Activated naive CD4-positive, alpha-beta T cell treated with anti-CD3 and anti-CD28 coated beads, Interleukin-2, amount 10 ng/mL, durations not matched to agents 7 days and 5 days (primary cell): ENCODE results near the gene YLPM1.
A peak's percentile ranks its signal among the peaks of the same experiment; 100 is the strongest.

ENCODE experiments used
- CTCF ChIA-PET: fragments of 350-600 bp; sonication (Branson Sonifier 250); formaldehyde crosslinking; loops from one replicate; lab custom pipeline; 2021; ENCODE audit warnings: antibody characterized with exemption; lab: Charles Lee
- DNase-seq: peaks from one replicate; pipeline ENCODE4 v3.0.0-alpha.2; 2020
- H3K27ac Mint-ChIP-seq: one replicate; pipeline ENCODE4 v1.8.0; 2021; ENCODE audit warnings: mild to moderate bottlenecking, moderate library complexity, mixed read lengths
- H3K27me3 Mint-ChIP-seq: one replicate; pipeline ENCODE4 v1.8.0; 2021; ENCODE audit warnings: mild to moderate bottlenecking, mixed read lengths
- H3K36me3 Mint-ChIP-seq: one replicate; pipeline ENCODE4 v1.8.0; 2021; ENCODE audit warnings: mixed read lengths
- H3K4me1 Mint-ChIP-seq: one replicate; pipeline ENCODE4 v1.8.0; 2021; ENCODE audit warnings: mixed read lengths
- H3K4me3 Mint-ChIP-seq: one replicate; pipeline ENCODE4 v1.8.0; 2021; ENCODE audit warnings: mild to moderate bottlenecking, moderate library complexity, mixed read lengths
- H3K9me3 Mint-ChIP-seq: one replicate; pipeline ENCODE4 v1.8.0; 2021; ENCODE audit warnings: mixed read lengths

YLPM1 gene

GRCh38 chr14:74860899-74861733, 98.0 kb downstream of the YLPM1 start:
- CTCF ChIA-PET: interaction anchor here (0.7 to 12.9 kb wide), 44 partner anchors 8 to 497 kb away, joined by 3 to 395 read pairs (median 5); partner anchors contain the start of genes DLST, NEK9, PROX2 and RPS6KL1
- DNase-seq: peak; percentile 94

DNA sequence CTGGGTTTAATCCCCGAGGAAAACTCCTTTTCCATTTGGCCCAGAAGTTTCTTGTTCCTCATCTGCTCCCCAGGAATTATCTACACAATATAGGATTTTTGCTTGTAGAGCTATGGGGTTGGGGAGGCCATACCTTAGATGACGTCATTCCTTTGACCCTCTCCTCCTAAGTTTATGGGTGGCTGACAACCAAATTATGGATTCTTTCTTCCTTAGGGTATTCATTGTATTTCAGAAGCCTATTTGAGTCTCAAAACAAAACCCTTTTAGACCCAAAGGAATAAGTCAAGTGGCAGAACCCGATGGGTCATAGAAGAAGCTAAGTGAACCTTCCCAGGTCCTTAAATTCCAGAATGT, 98.6 kb downstream of the YLPM1 start:
- H3K36me3 Mint-ChIP-seq: no peaks in the 10 kb centered on the region
- no peak overlapping the region for H3K27ac Mint-ChIP-seq
- no peak for DNase-seq
- no peak overlapping the region for H3K4me3 Mint-ChIP-seq
- H3K9me3 Mint-ChIP-seq: no peaks in the 10 kb centered on the region
- peaks cover 9% of the 10 kb centered on the region for H3K27me3 Mint-ChIP-seq
- peaks cover 9% of the 10 kb centered on the region for H3K4me1 Mint-ChIP-seq
- CTCF ChIA-PET: interaction anchor here (0.8 to 12.9 kb wide), 28 partner anchors 9 to 498 kb away, joined by 3 to 395 read pairs (median 7); partner anchors contain the start of genes DLST, PROX2 and RPS6KL1

More at GRCh38 chr14:74860899-74861733, 98.0 kb downstream of the YLPM1 start:
- Mint-ChIP-seq H3K4me3 (no peak overlapping the region), H3K9me3 (no peaks in the 10 kb centered on the region), H3K27ac (no peak overlapping the region), H3K4me1 (peaks cover 3% of the 10 kb centered on the region), H3K27me3 (peaks cover 9% of the 10 kb centered on the region), H3K36me3 (no peaks in the 10 kb centered on the region)

GRCh38 chr14:74863274-74863673, 100.2 kb downstream of the YLPM1 start:
- DNase-seq: no peak
- Mint-ChIP-seq H3K36me3 (no peaks in the 10 kb centered on the region), H3K27ac (no peak overlapping the region), H3K4me3 (no peak overlapping the region), H3K4me1 (peaks cover 21% of the 10 kb centered on the region), H3K9me3 (no peaks in the 10 kb centered on the region), H3K27me3 (peaks cover 9% of the 10 kb centered on the region)
- CTCF ChIA-PET: interaction anchor here (0.8 to 12.9 kb wide), 10 partner anchors 10 to 254 kb away, joined by 3 to 395 read pairs (median 34); partner anchors contain the start of genes DLST, LTBP2 and PROX2

DNA sequence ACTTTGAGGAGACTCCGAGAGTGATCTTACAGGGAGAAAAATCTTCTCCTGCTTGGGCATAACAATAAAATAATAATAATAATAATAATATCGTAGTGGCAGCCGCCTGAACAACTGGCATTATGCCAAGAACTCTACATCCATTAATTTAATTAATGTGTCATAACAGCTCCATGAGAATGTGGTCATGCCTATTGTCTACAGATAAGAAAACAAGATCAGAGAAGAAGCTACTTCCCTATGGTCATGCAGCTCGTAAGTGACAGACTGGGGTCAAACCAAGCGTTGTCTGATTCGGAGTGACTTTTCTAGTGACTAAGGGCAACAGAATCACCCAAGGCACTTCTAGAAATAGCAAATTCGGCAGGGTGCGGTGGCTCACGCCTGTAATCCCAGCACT, 101.1 kb downstream of the YLPM1 start:
- Mint-ChIP-seq H3K27ac (no peak overlapping the region), H3K36me3 (no peaks in the 10 kb centered on the region), H3K27me3 (peaks cover 9% of the 10 kb centered on the region), H3K9me3 (no peaks in the 10 kb centered on the region), H3K4me1 (peaks cover 22% of the 10 kb centered on the region), H3K4me3 (no peak overlapping the region)
- CTCF ChIA-PET: interaction anchor here (4.9 to 12.9 kb wide), 3 partner anchors 39 to 224 kb away, joined by 37 to 395 read pairs (median 42); no protein-coding TSS in a partner anchor
- DNase-seq: no peak

- no peak for DNase-seq
- H3K4me3 Mint-ChIP-seq: no peak overlapping the region
- H3K27me3 Mint-ChIP-seq: peaks cover 9% of the 10 kb centered on the region
- H3K27ac Mint-ChIP-seq: no peak overlapping the region
- H3K9me3 Mint-ChIP-seq: no peaks in the 10 kb centered on the region
- no peaks in the 10 kb centered on the region for H3K36me3 Mint-ChIP-seq
- CTCF ChIA-PET: interaction anchor here (1.2 to 12.9 kb wide), 3 partner anchors 13 to 81 kb away, joined by 3 to 395 read pairs (median 37); no protein-coding TSS in a partner anchor
- H3K4me1 Mint-ChIP-seq: peaks cover 22% of the 10 kb centered on the region
These were observed 102.0 kb downstream of the YLPM1 start for GRCh38 chr14:74865156-74865555.

DNA sequence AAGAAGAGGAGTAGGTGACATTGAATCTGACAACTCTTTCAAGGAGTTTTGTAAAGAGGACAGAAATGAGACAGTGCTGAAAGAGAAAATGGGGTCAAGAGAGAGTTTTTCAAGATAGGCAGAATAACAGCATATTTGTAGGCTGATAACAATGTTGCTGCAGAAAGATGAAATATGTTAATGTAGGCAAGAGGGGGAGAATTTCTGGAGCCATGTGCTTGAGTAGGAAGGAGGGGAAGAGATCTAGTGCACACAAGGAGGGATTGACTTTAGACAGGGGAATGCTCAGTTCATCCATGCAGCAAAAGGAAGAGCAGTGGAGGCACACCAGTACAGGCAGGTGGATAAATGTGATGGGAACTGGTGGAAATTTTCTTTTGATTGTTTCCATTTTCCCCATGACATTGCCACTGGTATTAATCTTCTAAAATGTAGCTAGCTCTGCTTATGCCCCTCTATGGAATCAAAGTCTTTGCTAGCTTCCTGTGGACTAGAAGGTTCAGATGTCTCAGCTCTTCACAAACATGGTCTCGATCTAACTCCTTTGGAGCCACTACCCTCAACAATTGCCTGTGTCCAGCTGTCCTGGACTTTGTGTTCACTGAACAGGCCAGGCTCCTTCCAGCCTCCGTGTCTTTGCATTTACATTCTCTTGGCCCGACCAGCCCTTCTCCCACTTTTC, 103.7 kb downstream of the YLPM1 start:
- peaks cover 9% of the 10 kb centered on the region for H3K27me3 Mint-ChIP-seq
- CTCF ChIA-PET: interaction anchor here (0.8 to 3.7 kb wide), 6 partner anchors 10 to 428 kb away, joined by 3 to 22 read pairs (median 4); partner anchors contain the start of gene PROX2
- no peaks in the 10 kb centered on the region for H3K9me3 Mint-ChIP-seq
- no peak overlapping the region for H3K4me3 Mint-ChIP-seq
- no peak overlapping the region for H3K27ac Mint-ChIP-seq
- no peak for DNase-seq
- H3K4me1 Mint-ChIP-seq: peaks cover 19% of the 10 kb centered on the region
- no peaks in the 10 kb centered on the region for H3K36me3 Mint-ChIP-seq

DNA sequence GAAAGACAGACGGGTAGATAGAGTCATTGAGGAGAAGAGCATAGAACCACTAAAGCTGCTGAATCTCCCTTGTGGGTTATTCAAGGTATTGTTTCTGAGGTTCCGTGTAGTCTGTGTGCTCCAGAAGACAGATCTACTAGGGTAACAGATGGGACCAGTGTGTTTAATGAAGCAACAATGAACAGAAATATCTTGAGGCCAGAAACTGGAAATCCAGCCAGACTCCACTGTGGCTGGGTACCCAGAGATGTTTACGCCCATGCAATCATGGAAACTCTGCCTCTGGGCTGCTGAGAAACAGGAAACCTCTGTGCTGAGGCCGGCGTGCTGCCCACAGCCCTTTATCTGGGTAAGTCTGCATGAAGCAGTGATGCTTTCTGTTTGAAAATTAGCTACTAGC, 104.6 kb downstream of the YLPM1 start:
- peak; percentile 72 for DNase-seq
- peak overlapping the region; percentile 68 for H3K27ac Mint-ChIP-seq

GRCh38 chr14:74868739-74869138, 105.6 kb downstream of the YLPM1 start:
- no peaks in the 10 kb centered on the region for H3K36me3 Mint-ChIP-seq
- H3K27me3 Mint-ChIP-seq: peaks cover 4% of the 10 kb centered on the region

More for the DNA sequence above, 104.6 kb downstream of the YLPM1 start:
- CTCF ChIA-PET: interaction anchor here (1.0 to 3.7 kb wide), 8 partner anchors 9 to 428 kb away, joined by 3 to 22 read pairs (median 4); no protein-coding TSS in a partner anchor
- H3K9me3 Mint-ChIP-seq: no peaks in the 10 kb centered on the region
- H3K4me1 Mint-ChIP-seq: peaks cover 19% of the 10 kb centered on the region
- H3K36me3 Mint-ChIP-seq: no peaks in the 10 kb centered on the region
- H3K27me3 Mint-ChIP-seq: peaks cover 11% of the 10 kb centered on the region
- H3K4me3 Mint-ChIP-seq: no peak overlapping the region

DNA sequence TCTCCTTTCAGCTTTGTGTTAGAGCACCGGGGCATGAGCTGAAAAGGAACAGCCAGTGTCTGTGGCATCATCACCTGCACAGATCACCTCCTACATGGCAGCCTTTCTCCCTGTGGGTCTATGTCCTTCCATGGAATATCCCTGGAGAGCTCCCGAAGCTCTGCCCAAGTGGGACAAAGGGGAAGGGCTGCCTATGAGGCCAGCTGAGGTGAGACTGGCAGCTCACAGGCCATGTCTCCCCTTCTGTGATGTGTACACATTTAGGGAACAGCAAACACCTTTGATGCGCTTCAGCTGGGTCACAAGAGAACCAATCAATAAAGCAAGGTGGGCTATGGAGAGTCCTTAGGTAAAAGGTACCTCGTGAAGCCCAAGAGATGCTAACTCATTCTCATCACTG, 108.7 kb downstream of the YLPM1 start:
- no peak for DNase-seq
- Mint-ChIP-seq H3K27ac (no peak overlapping the region), H3K36me3 (no peaks in the 10 kb centered on the region), H3K4me3 (no peak overlapping the region), H3K9me3 (no peaks in the 10 kb centered on the region), H3K4me1 (peaks cover 32% of the 10 kb centered on the region), H3K27me3 (peaks cover 3% of the 10 kb centered on the region)
- CTCF ChIA-PET: interaction anchor here (1.5 to 6.9 kb wide), 4 partner anchors 10 to 34 kb away, joined by 3 to 46 read pairs (median 8); no protein-coding TSS in a partner anchor

More at GRCh38 chr14:74868739-74869138, 105.6 kb downstream of the YLPM1 start:
- peaks cover 20% of the 10 kb centered on the region for H3K4me1 Mint-ChIP-seq
- no peaks in the 10 kb centered on the region for H3K9me3 Mint-ChIP-seq
- H3K4me3 Mint-ChIP-seq: no peak overlapping the region
- H3K27ac Mint-ChIP-seq: no peak overlapping the region
- CTCF ChIA-PET: interaction anchor here (0.8 to 3.7 kb wide), 7 partner anchors 8 to 220 kb away, joined by 3 to 22 read pairs (median 4); no protein-coding TSS in a partner anchor
- no peak for DNase-seq

GRCh38 chr14:74875204-74875603, 112.1 kb downstream of the YLPM1 start:
- H3K27me3 Mint-ChIP-seq: peaks cover 3% of the 10 kb centered on the region
- no peak for DNase-seq
- no peaks in the 10 kb centered on the region for H3K9me3 Mint-ChIP-seq
- no peak overlapping the region for H3K4me3 Mint-ChIP-seq
- CTCF ChIA-PET: interaction anchor here (6.9 kb wide), 1 partner anchor 14 kb away, joined by 46 read pairs; no protein-coding TSS in a partner anchor
- H3K27ac Mint-ChIP-seq: no peak overlapping the region
- H3K36me3 Mint-ChIP-seq: no peaks in the 10 kb centered on the region
- peaks cover 20% of the 10 kb centered on the region for H3K4me1 Mint-ChIP-seq

DNA sequence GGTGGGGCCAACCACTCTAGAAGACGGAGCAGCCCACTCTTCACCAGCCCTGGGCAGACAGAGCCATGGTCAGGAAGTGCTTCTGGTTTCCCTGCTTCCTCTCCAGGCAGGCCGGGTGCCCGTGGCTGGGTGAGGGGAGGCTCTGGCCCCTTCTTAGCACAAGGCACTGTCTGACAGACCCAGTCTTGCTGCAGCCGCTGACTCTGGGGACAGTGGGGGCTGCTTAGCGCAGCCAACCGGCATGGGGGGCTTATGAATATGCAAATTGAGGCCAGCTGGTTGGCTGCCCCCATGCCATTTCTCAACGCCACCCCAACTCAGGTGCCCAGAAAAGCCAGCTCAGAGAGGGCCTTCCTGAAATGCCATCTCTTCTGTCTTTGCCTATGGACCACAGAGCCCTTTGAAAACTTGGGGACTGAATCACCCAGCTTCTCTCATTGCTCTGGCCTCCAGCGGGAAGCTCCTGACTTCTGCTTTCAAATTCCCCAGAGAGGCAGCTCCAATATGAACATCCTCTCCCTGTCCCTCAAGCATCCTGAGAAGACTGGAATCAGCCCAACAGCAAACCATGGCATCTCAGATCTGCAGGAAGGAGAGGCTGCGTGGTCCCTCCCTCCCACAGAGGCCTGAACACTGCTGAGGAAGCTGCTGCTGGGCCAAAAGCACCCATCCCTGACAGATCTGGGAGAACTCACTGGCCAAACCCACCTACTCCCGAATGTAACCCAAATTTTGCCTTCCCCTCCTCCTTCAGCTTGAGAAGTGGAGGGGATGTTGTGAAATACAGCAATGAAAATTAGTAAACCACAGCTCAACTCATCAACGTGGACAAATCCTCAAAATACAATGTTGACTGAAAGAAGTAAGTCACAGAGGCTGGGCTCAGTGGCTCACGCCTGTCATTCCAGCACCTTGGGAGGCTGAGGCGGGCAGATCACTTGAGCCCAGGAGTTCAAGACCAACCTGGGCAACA, 113.1 kb downstream of the YLPM1 start, which contains the start of gene PROX2:
TSS of gene PROX2 (minus strand) at position 205 of the 973 bp plus-strand sequence. CDS start 12,311 bp downstream, outside the sequence.
- CTCF ChIA-PET: interaction anchor here (0.7 to 6.9 kb wide), 7 partner anchors 9 to 212 kb away, joined by 3 to 46 read pairs (median 4); no protein-coding TSS in a partner anchor
- Mint-ChIP-seq H3K36me3 (no peaks in the 10 kb centered on the region), H3K27me3 (peaks cover 3% of the 10 kb centered on the region), H3K27ac (peak within 1 kb of the TSS; percentile 15), H3K4me3 (no peak within 1 kb of the TSS), H3K4me1 (peaks cover 28% of the 10 kb centered on the region), H3K9me3 (no peaks in the 10 kb centered on the region)
- DNase-seq: peak; percentile 39

GRCh38 chr14:74879427-74880182, 116.5 kb downstream of the YLPM1 start:
- Mint-ChIP-seq H3K4me1 (peaks cover 50% of the 10 kb centered on the region), H3K27ac (no peak overlapping the region), H3K27me3 (no peaks in the 10 kb centered on the region), H3K9me3 (no peaks in the 10 kb centered on the region), H3K36me3 (peaks cover 18% of the 10 kb centered on the region), H3K4me3 (no peak overlapping the region)
- CTCF ChIA-PET: interaction anchor here (1.0 to 5.1 kb wide), 10 partner anchors 11 to 268 kb away, joined by 3 to 44 read pairs (median 4); partner anchors contain the start of gene LTBP2
- DNase-seq: no peak
